ENCODE data around the gene MSH3.

DNA sequence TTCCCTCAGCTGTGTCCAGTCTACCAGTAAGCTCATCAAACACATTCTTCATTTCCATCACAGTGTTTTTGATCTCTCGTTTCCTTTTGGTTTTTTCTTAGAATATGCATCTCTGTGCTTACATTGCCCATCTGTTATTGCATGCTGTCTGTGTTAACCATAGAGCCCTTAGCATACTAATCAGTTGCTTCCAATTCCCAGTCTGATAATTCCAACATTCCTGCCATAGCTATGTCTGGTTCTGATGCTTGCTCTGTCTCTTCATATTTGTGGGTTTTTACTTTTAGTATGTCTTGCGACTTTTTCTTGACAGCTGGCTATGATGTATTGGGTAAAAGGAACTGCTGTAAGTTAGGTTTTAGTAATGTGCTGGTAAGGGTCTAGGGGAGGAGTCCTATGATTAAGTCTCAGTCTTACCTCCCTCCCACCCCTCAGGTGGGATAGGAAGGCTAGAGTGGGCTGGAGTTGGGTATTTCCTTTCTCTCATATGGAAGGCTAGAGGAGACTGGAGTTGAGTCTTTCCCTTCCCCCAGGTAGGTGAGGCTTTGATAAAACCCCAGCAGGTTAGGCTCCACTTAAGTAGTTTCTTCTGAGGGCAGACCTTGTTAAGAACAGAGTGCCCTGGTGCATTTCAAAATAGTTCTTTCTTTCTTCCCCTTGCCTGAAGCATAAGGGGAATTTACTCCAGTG lies 206.6 kb downstream of the MSH3 start:
- TF ChIP-seq CTCF (IDR thresholded peaks at IDR 0.05; ENCODE audit: low read depth, low read length, poor library complexity, severe bottlenecking) (no peak), EZH2phosphoT487 (IDR thresholded peaks at IDR 0.05; ENCODE audit: borderline replicate concordance, low read length) (no peak)
